Measurements from ENCODE around the gene DOLK. TPM values are rescaled to one million over a fixed set of nuclear protein-coding genes. Genes with fewer than 3 reads are reported as not detected.
A peak's percentile ranks its signal among the peaks of the same experiment; 100 is the strongest.

Gene DOLK
- total and polyA plus RNA-seq, 11 donors: 7.8 to 15.6 (median 10.6) TPM

DNA sequence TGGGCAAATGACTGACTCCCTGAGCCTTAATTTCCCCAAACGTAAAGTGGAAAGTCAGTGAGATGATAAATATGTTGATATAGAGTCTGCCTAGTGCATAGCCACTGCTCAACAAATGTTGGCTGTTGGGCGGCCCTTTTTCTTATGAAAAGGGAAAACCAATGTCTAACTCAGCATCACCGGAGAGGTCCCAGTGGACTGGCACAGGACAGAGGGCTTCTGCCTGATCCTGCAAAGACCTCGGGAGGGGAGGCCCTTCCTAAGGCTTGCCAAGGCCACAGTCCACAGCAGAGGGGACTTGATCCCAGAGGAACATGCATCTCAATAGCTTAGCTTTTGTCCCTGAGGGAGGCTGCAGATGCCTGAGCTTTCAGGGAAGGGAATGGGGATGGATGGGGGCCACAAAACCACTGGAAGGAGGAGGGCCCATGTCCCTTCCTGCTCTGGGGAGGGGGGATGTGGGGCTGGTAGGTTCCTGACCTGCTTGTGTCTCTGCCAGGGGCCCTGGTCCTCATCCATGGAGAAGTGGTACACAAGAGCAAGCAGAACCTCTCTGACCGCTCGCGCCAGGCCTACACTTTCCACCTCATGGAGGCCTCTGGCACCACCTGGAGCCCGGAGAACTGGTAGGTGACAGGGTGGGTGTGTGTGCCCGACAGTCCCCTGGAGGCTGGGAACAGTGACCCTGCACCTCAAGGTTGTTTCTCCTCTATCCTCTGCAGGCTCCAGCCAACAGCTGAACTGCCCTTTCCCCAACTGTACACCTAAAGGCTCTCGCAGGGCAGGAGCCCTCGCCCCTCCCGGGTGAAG lies 6.3 kb downstream of the DOLK start:
- Histone ChIP-seq H3K27ac (peak overlapping the region in 10 of 12 donors; percentile 24 to 65 (median 48)), H3K36me3 (peaks cover 0 to 26% (median 5%) of the 10 kb centered on the region in 9 donors), H3K4me1 (peaks cover 0 to 50% (median 25%) of the 10 kb centered on the region in 12 donors), H3K4me3 (no peak overlapping the region), H3K9me3 (no peaks in the 10 kb centered on the region), H3K27me3 (no peaks in the 10 kb centered on the region)
- DNase-seq (no peak), ATAC-seq (no peak)
- no peak for TF ChIP-seq POLR2A (IDR thresholded peaks at IDR 0.05)
- TF ChIP-seq, protein P1, sequence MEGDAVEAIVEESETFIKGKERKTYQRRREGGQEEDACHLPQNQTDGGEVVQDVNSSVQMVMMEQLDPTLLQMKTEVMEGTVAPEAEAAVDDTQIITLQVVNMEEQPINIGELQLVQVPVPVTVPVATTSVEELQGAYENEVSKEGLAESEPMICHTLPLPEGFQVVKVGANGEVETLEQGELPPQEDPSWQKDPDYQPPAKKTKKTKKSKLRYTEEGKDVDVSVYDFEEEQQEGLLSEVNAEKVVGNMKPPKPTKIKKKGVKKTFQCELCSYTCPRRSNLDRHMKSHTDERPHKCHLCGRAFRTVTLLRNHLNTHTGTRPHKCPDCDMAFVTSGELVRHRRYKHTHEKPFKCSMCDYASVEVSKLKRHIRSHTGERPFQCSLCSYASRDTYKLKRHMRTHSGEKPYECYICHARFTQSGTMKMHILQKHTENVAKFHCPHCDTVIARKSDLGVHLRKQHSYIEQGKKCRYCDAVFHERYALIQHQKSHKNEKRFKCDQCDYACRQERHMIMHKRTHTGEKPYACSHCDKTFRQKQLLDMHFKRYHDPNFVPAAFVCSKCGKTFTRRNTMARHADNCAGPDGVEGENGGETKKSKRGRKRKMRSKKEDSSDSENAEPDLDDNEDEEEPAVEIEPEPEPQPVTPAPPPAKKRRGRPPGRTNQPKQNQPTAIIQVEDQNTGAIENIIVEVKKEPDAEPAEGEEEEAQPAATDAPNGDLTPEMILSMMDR (IDR thresholded peaks at IDR 0.05): no peak
- intact Hi-C loops (cut with DNase I): no loop called here
- WGBS, 4 donors: 79 to 86% (median 81%) methylated on average over 12 of the region's 12 CpGs

DNA sequence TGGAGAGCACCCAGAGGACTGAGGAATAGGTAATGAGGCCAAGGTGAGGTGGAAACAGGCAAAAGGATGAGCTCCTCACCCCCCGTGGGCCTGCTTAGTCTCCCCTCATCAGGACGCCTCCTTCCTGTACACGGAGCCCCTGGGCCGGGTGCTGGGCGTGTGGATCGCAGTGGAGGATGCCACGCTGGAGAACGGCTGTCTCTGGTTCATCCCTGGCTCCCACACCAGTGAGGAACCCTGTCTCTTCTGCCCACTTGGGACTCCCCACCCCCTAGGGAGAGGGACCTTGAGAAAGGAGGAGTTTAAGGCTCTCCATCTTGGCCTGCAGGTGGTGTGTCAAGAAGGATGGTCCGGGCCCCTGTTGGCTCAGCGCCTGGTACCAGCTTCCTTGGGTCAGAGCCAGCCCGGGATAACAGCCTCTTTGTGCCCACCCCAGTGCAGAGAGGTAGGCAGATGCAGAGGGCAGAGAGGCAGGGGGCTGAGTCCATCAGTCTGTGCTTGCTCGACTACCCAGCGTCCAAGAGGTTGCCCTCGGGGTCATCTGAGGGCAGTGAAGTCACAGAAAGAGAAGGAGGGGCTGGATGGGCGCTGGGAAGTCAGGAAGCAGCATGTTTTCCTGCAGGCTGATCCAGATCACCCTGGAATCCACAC lies 7.0 kb downstream of the DOLK start:
- no peaks in the 10 kb centered on the region for H3K9me3 ChIP-seq
- WGBS, 4 donors: 57 to 67% (median 59%) methylated on average over 11 to 15 of the region's 15 CpGs
- H3K4me3 ChIP-seq: no peak overlapping the region
- DNase-seq: peak in 1 of 5 donors; percentile 38
- H3K27ac ChIP-seq: peak overlapping the region in 6 of 12 donors; percentile 25 to 65 (median 46)
- intact Hi-C loops (cut with DNase I): no loop called here
- peaks cover 0 to 48% (median 23%) of the 10 kb centered on the region in 12 donors for H3K4me1 ChIP-seq
- ATAC-seq: peak in 3 of 4 donors; percentile 25 to 63 (median 36)
- H3K27me3 ChIP-seq: no peaks in the 10 kb centered on the region
- H3K36me3 ChIP-seq: peaks cover 0 to 20% (median 5%) of the 10 kb centered on the region in 9 donors
- TF ChIP-seq POLR2A (IDR thresholded peaks at IDR 0.05): no peak
- TF ChIP-seq, protein P1 (IDR thresholded peaks at IDR 0.05): no peak

DNA sequence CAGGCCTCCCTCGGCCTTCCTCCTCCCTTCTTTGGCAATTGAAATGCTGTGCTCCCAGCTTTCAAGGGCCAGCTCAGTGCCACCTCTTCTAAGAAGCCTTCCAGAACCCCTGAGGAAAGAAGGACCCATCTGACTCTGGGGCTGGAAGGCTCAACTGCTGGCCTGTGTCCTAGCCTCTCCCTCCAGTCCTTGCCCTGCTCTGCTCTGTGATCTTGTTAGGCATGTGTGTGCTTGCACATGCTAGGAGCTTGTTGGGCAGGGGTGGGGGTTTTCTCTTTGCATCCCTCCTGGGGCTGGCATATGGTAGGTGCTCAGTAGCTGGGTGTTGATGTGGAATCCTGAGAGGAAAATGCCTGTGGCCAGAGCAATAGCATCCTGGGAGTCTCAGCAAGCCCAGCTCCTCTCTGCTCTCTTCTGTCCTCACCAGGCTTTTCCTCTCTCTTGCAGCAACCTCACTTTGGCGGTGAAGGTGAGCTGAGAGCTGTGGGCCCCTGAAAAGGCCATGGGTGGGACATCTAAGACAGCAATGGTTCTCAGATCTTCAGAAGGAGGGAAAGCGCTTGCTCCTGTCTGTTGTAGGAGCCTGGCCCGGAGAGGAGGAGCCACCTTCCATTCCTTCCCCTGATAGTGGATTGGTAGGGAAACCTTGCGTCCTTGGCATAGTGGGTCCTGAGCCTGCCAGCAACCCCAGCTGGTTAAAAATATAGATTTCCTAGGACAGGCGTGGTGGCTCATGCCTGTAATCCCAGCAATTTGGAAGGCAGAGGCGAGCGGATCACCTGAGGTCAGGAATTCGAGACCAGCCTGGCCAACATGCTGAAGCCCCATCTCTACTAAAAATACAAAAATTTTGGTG lies 9.9 kb downstream of the DOLK start:
- intact Hi-C loops (cut with DNase I): no loop called here
- peaks cover 0 to 26% (median 17%) of the 10 kb centered on the region in 12 donors for H3K4me1 ChIP-seq
- H3K27me3 ChIP-seq: no peaks in the 10 kb centered on the region
- TF ChIP-seq POLR2A (IDR thresholded peaks at IDR 0.05): no peak
- DNase-seq: no peak
- H3K9me3 ChIP-seq: no peaks in the 10 kb centered on the region
- ATAC-seq: no peak
- H3K27ac ChIP-seq: no peak overlapping the region
- H3K4me3 ChIP-seq: no peak overlapping the region
- H3K36me3 ChIP-seq: peaks cover 0 to 25% (median 3%) of the 10 kb centered on the region in 9 donors
- 89 to 96% (median 94%) methylated on average over 9 of the region's 9 CpGs for WGBS, 4 donors

DNA sequence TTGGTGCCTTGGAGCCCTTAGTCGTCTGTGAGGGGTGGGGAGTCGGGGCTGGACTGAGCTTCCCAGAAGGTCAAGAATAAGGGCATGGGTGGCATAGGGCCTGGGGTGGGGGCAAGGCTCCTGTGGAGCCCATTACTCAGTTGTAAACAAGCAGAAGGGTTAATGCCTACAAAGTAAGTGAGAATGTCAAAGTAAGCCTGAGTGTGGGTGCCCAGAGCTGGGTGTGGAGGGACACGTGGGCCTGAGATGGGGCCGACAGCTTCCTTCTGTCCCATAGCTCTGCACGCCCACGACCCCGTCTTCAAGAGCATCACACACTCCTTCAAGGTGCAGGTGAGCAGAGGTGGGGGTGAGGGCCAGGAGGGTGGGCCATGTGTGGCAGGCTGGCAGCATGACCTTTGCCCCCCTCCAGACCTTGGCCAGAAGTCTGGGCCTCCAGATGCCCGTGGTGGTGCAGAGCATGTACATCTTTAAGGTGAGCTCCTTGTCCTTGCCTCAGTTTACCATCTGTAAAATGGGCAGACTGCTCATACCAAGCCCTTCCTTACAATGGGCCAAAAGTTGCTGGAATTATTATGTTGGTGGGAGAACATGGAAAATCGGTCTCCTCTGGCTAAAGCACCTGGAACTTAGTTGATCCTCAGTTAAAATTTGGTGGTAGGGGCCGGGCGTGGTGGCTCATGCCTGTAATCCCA lies 11.1 kb downstream of the DOLK start:
- no peak overlapping the region for H3K27ac ChIP-seq
- TF ChIP-seq, protein P1 (IDR thresholded peaks at IDR 0.05): no peak
- no peak for TF ChIP-seq POLR2A (IDR thresholded peaks at IDR 0.05)
- 89 to 90% (median 89%) methylated on average over 10 to 11 of the region's 11 CpGs for WGBS, 4 donors
- peaks cover 0 to 21% (median 3%) of the 10 kb centered on the region in 9 donors for H3K36me3 ChIP-seq
- no peak overlapping the region for H3K4me3 ChIP-seq
- intact Hi-C loops (cut with DNase I): no loop called here
- H3K9me3 ChIP-seq: no peaks in the 10 kb centered on the region
- peaks cover 0 to 14% (median 11%) of the 10 kb centered on the region in 12 donors for H3K4me1 ChIP-seq
- DNase-seq: no peak
- H3K27me3 ChIP-seq: no peaks in the 10 kb centered on the region
- ATAC-seq: no peak

All from heart left ventricle (tissue), 16 donors.